Fibroblast of mammary gland (primary cell): ENCODE data around the gene OR2F1.

Experiments used
- DNase-seq: peaks from one replicate; pipeline ENCODE4 v3.0.0-alpha.2; 2010; ENCODE audit warnings: low read depth
- H3K4me3 ChIP-seq: 2 replicates; pipeline ENCODE4 v1.5.1; 2011; ENCODE audit warnings: low read depth, mild to moderate bottlenecking, low read length, moderate library complexity; ENCODE audit not compliant: control insufficient read depth
- TF ChIP-seq, protein P1 (sequence below): conservative IDR thresholded peaks from 2 replicates; pipeline ENCODE4 v1.5.1; 2011; ENCODE audit warnings: low read depth, low read length, inconsistent platforms; ENCODE audit not compliant: control insufficient read depth, insufficient read depth

The OR2F1 gene

DNA sequence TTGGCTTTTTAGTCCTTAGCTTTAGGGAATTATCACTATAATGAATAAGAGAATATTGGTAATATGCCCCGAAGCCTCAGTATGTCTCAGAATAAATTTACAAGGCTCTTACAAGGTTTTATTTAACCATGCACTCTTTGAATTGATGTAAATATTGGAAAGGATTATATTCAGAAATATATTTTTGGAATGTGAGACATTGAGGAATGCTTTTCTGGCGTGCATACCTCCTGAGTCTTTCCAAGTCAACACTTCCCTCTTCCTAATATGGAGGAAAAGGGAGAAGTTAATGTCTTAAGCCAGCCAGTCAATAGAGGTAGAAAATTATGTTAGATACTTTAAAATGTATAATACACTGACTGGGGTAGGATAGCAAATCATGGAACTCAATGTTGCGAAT, 1.2 kb upstream of the OR2F1 start:
- no peak for DNase-seq

DNA sequence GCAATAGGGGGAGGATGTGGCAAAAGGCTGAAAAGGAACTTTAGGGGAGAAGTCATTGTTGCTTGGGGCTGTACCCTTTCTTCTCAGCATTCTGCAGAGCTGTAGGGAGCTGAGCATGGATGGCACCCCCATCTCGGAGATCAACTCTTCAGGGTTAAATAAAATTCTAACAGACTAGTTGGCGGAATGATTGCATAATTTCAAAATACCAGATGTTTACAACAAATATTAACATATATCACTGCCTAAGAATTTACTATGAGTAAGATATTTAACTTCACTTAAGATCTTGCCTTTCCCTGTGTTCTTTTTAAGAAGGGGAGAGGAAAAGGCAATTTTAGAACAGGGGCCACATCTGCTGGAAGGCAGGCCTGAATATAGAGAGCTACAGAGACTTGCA, 509 bp upstream of the OR2F1 start:
- DNase-seq = no peak
- H3K4me3 ChIP-seq = no peak overlapping the region
- TF ChIP-seq, protein P1, sequence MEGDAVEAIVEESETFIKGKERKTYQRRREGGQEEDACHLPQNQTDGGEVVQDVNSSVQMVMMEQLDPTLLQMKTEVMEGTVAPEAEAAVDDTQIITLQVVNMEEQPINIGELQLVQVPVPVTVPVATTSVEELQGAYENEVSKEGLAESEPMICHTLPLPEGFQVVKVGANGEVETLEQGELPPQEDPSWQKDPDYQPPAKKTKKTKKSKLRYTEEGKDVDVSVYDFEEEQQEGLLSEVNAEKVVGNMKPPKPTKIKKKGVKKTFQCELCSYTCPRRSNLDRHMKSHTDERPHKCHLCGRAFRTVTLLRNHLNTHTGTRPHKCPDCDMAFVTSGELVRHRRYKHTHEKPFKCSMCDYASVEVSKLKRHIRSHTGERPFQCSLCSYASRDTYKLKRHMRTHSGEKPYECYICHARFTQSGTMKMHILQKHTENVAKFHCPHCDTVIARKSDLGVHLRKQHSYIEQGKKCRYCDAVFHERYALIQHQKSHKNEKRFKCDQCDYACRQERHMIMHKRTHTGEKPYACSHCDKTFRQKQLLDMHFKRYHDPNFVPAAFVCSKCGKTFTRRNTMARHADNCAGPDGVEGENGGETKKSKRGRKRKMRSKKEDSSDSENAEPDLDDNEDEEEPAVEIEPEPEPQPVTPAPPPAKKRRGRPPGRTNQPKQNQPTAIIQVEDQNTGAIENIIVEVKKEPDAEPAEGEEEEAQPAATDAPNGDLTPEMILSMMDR = no peak

More for the DNA sequence above, 1.2 kb upstream of the OR2F1 start:
- no peak overlapping the region for H3K4me3 ChIP-seq
- TF ChIP-seq, protein P1 = no peak

DNA sequence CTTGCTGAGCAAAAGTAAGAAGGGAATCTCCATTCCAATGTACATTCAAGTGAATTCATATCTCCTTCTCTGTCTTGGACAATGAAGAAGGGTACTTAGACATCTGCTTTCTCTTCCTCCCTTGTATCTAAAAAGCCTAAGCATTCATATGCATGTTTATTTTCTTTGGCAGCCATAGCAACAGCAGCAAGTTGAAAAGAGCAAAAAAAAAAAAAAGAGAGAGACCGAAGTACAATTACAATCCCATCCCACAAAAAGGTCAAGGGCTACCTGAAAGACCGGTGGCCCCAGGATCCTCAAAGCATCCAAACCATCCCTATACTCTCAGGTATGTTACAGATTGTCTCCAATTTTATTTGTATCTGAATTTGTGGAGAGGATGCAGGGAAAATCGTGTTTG, 4.1 kb downstream of the OR2F1 start:
- TF ChIP-seq, protein P1 = no peak
- no peak for DNase-seq
- no peak overlapping the region for H3K4me3 ChIP-seq

DNA sequence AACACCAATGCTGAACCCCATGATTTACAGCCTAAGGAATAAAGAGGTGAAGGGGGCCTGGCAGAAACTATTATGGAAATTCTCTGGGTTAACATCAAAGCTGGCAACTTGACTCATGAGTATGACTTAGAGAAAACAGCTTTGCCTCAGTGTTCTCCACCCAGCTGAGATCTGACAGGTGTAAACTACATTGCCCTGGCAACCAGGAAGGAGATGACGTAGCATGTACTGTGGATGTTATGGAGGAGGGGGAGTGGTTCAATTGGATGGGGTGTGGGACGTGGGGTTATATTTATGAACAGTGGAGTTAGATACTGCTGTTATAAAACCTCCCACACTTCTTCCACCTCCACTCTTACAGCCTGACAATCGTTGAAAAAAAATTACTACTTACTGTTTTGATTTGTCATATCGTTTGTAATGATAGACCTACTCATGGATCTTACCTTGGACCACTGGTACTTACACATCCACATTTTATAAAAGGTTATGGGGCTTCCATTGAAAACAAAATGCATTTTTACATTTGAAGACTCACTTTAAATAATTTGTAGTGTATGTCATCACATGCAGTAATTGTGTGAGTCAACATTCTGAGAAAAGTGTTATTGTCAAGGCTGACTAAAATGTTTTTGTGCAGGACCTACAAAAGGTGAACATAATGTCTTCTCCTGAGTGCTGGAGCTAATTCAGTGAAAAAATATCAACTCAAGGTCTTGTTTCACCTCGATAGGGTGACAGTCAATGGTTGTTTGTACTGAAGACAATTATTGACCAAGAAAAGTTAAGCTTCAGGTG, 6.4 kb downstream of the OR2F1 start:
- DNase-seq = no peak
- H3K4me3 ChIP-seq = no peak overlapping the region
- TF ChIP-seq, protein P1 = no peak

DNA sequence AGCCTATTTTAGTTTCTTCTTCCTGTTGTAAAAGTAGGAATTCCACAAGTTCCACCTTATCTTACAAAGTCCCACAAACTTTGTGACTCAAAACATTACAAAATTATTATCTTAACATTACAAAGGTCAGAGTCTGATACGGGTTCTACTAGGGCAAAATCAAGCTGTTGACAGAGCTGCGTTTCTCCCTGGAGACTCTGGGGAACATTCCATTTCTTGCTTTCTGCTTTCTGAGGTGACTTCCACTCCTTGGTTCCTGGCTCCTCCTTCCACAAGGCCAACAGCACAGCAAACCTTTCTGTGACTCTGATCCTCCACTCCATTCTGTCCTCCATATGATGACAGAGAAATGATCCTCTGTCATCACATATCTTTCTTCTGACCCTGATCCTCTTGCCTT, 10.6 kb downstream of the OR2F1 start:
- DNase-seq = no peak
- TF ChIP-seq, protein P1 = no peak
- no peak overlapping the region for H3K4me3 ChIP-seq

DNA sequence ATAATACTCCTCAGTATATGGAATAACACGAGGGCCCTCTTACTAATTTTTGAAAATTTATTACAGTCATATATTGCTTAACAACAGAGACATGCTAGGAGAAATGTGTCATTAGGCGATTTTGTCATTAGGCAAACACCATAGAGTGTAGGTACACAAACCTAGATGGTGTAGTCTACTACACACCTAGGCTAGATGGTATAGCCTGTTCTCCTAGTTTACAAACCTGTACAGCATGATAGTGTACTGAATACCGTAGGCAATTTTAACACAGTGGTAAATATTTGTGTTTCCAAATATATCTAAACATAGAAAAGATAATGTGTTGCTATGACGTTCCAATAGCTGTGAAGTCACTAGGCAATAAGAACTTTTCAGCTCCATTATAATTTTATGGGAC, 12.8 kb downstream of the OR2F1 start:
- DNase-seq = no peak
- TF ChIP-seq, protein P1 = no peak
- no peak overlapping the region for H3K4me3 ChIP-seq
